ENCODE data around the gene SIGLEC1.

SIGLEC1 gene

GRCh38 chr20:3678198-3678597 is 34.2 kb downstream of the SIGLEC1 start:
- TF ChIP-seq EZH2phosphoT487 (IDR thresholded peaks at IDR 0.05; ENCODE audit: borderline replicate concordance, low read length) (no peak), CTCF (IDR thresholded peaks at IDR 0.05; ENCODE audit: low read depth, low read length, poor library complexity, severe bottlenecking) (no peak)
- H3K27me3 ChIP-seq (ENCODE audit: control insufficient read depth, low read length) = peaks cover 3% of the 10 kb centered on the region; the same call in 1 of the 2 replicates
- H4K20me1 ChIP-seq (ENCODE audit: control insufficient read depth, insufficient read depth, low read depth, low read length) = no peaks in the 10 kb centered on the region
- no peak overlapping the region for H3K4me2 ChIP-seq (ENCODE audit: low read length)
- H3K9me3 ChIP-seq (ENCODE audit: control insufficient read depth, insufficient read depth, low read length) = no peaks in the 10 kb centered on the region
- H3F3A ChIP-seq (ENCODE audit: control insufficient read depth, insufficient read depth) = no peaks in the 10 kb centered on the region
- H3K9me2 ChIP-seq (replicated peaks; ENCODE audit: control insufficient read depth, low read length) = no peaks in the 10 kb centered on the region
- no peaks in the 10 kb centered on the region; the same call in 1 of the 2 replicates for H3K4me1 ChIP-seq (ENCODE audit: control insufficient read depth, low read length)
- no peak overlapping the region for H3K27ac ChIP-seq (ENCODE audit: low read depth, low read length)
- H3K79me2 ChIP-seq (ENCODE audit: control insufficient read depth, low read length) = no peaks in the 10 kb centered on the region
- no peaks in the 10 kb centered on the region for H3K36me3 ChIP-seq (ENCODE audit: control insufficient read depth, low read length)
- H3K4me3 ChIP-seq (ENCODE audit: low read length) = no peak overlapping the region

DNA sequence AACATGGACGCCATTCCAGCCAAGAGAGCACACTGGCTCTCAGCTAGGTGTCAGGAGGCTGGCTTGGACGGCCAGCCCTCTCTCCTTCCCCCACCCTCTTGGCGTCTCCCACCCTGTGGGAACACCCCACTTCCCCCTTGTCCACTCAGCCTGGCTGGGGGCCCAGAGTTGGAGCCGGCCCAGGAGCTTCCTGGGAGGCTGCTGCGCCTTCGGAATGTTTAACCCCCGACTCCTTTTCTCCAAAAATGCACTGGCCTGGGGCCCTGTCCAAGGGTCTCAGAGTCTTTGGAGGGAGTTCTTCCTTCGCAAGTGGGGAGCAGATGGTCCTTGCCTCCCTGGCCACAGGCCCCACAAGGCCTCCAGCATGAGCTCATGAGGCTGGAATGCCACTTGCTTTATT is 34.7 kb downstream of the SIGLEC1 start:
- H3K4me3 ChIP-seq (ENCODE audit: low read length) = no peak overlapping the region
- H3K27me3 ChIP-seq (ENCODE audit: control insufficient read depth, low read length) = peaks cover 4% of the 10 kb centered on the region; the same call in 1 of the 2 replicates
- H3K36me3 ChIP-seq (ENCODE audit: control insufficient read depth, low read length) = no peaks in the 10 kb centered on the region
- no peaks in the 10 kb centered on the region; the same call in 1 of the 2 replicates for H3K4me1 ChIP-seq (ENCODE audit: control insufficient read depth, low read length)
- H3K79me2 ChIP-seq (ENCODE audit: control insufficient read depth, low read length) = no peaks in the 10 kb centered on the region
- no peak overlapping the region for H3K4me2 ChIP-seq (ENCODE audit: low read length)
- no peaks in the 10 kb centered on the region for H4K20me1 ChIP-seq (ENCODE audit: control insufficient read depth, insufficient read depth, low read depth, low read length)
- TF ChIP-seq CTCF (IDR thresholded peaks at IDR 0.05; ENCODE audit: low read depth, low read length, poor library complexity, severe bottlenecking) = no peak
- TF ChIP-seq EZH2phosphoT487 (IDR thresholded peaks at IDR 0.05; ENCODE audit: borderline replicate concordance, low read length) = no peak
- no peaks in the 10 kb centered on the region for H3K9me3 ChIP-seq (ENCODE audit: control insufficient read depth, insufficient read depth, low read length)
- H3F3A ChIP-seq (ENCODE audit: control insufficient read depth, insufficient read depth) = no peaks in the 10 kb centered on the region
- no peaks in the 10 kb centered on the region for H3K9me2 ChIP-seq (replicated peaks; ENCODE audit: control insufficient read depth, low read length)
- no peak overlapping the region for H3K27ac ChIP-seq (ENCODE audit: low read depth, low read length)

GRCh38 chr20:3674995-3675900 is 37.2 kb downstream of the SIGLEC1 start:
- Histone ChIP-seq H3K27ac (ENCODE audit: low read depth, low read length) (no peak overlapping the region), H3K4me3 (ENCODE audit: low read length) (no peak overlapping the region), H3K27me3 (ENCODE audit: control insufficient read depth, low read length) (peaks cover 21% of the 10 kb centered on the region), H3K4me2 (ENCODE audit: low read length) (no peak overlapping the region), H3K4me1 (ENCODE audit: control insufficient read depth, low read length) (no peaks in the 10 kb centered on the region; the same call in 1 of the 2 replicates), H3K36me3 (ENCODE audit: control insufficient read depth, low read length) (no peaks in the 10 kb centered on the region), H3K9me3 (ENCODE audit: control insufficient read depth, insufficient read depth, low read length) (no peaks in the 10 kb centered on the region), H3K9me2 (replicated peaks; ENCODE audit: control insufficient read depth, low read length) (no peaks in the 10 kb centered on the region), H4K20me1 (ENCODE audit: control insufficient read depth, insufficient read depth, low read depth, low read length) (no peaks in the 10 kb centered on the region), H3F3A (ENCODE audit: control insufficient read depth, insufficient read depth) (no peaks in the 10 kb centered on the region), H3K79me2 (ENCODE audit: control insufficient read depth, low read length) (no peaks in the 10 kb centered on the region)
- no peak for TF ChIP-seq EZH2phosphoT487 (IDR thresholded peaks at IDR 0.05; ENCODE audit: borderline replicate concordance, low read length)
- no peak for TF ChIP-seq CTCF (IDR thresholded peaks at IDR 0.05; ENCODE audit: low read depth, low read length, poor library complexity, severe bottlenecking)
